Uterus (tissue), 4 donors: ENCODE results near the gene ITIH5. TPM values are rescaled to one million over a fixed set of nuclear protein-coding genes. Genes with fewer than 3 reads are reported as not detected.
A peak's percentile ranks its signal among the peaks of the same experiment; 100 is the strongest.

Source experiments
- DNase-seq, 2 donors: peaks; one replicate each; pipeline ENCODE4 v3.0.0-alpha.2; 2019 to 2020
- H3K27ac ChIP-seq, 2 donors: fragments of 200-600 bp; sonication (generic); 1 replicate in 1 of 2; 2 replicates in 1 of 2; pipeline ENCODE4 v1.5.1; 2016 to 2018
- H3K27me3 ChIP-seq, 2 donors: fragments of 200-600 bp; sonication (generic); one replicate each; pipeline ENCODE4 v1.5.1; 2018 to 2019; ENCODE audit warnings: control low read depth in 1 of 2
- H3K36me3 ChIP-seq, 2 donors: fragments of 200-600 bp; sonication (generic); one replicate each; pipeline ENCODE4 v1.5.1; 2019; ENCODE audit warnings: control low read depth in 1 of 2
- H3K4me1 ChIP-seq, 2 donors: fragments of 200-600 bp; sonication (generic); one replicate each; pipeline ENCODE4 v1.5.1; 2018 to 2019; ENCODE audit warnings: control low read depth in 1 of 2
- H3K4me3 ChIP-seq, 2 donors: fragments of 200-600 bp; sonication (generic); 1 replicate in 1 of 2; 2 replicates in 1 of 2; pipeline ENCODE4 v1.5.1; 2018 to 2019; ENCODE audit warnings: mild to moderate bottlenecking in 1 of 2
- H3K9me3 ChIP-seq, 2 donors: fragments of 200-600 bp; sonication (generic); one replicate each; pipeline ENCODE4 v1.5.1; 2019; ENCODE audit warnings: control low read depth in 1 of 2
- POLR2A ChIP-seq, 2 donors: fragments of 450-650 bp; IDR thresholded peaks; one replicate each; pipeline ENCODE4 v1.6.1; 2016; ENCODE audit warnings: antibody characterized with exemption in 2 of 2, mild to moderate bottlenecking in 1 of 2, moderate library complexity in 1 of 2
- intact Hi-C: fragments of 100-400 bp; cut with DNase I; formaldehyde crosslinking; loops from one replicate; pipeline ENCODE4 v1.15.1; 2023; ENCODE audit warnings: low total_unique reads
- total RNA-seq, 4 donors: library from RNA; depleted of rRNA in 3 of 4; stranded (reverse); fragments of >200 nt in 3 of 4; gene quantifications; one replicate each; pipeline versions ENCODE4 v1.1.0 to v1.2.4, GENCODE V29; 2014 to 2023
- TF ChIP-seq, protein P1 (sequence below), 4 experiments: fragments of 200-600 bp in 2 of 4; fragments of 450-650 bp in 2 of 4; sonication (generic) in 2 of 4; IDR thresholded peaks; one replicate each; pipeline ENCODE4 v1.5.1; 2016 to 2019; ENCODE audit warnings: antibody characterized with exemption in 4 of 4, mild to moderate bottlenecking in 2 of 4, moderate library complexity in 1 of 4
- donor health status: DM: yes; HTN: yes; CAD: no.

The ITIH5 gene
- total RNA-seq, 4 donors from 2014 or later: 8.4 to 32.9 (median 16.9) TPM

DNA sequence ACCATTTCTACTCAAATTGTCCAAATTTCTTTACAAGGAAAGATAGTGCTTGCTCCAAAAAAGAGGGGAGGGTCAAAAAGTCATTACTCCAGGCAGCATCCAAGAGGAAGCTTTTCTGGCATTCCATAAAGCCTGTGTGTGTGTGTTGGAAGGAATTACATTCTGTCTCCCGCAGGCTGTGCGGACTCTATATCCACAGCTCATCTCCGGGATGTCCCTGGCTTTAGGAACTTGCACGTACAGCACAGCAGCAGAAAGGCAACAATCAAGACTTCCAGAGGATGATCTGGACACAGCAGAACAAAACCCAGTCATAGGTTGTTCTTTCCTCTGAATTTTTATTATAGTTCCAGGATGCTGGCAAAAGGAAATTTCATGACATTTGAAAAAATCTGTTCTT lies 94.8 kb downstream of the ITIH5 start:
- TF ChIP-seq, protein P1, sequence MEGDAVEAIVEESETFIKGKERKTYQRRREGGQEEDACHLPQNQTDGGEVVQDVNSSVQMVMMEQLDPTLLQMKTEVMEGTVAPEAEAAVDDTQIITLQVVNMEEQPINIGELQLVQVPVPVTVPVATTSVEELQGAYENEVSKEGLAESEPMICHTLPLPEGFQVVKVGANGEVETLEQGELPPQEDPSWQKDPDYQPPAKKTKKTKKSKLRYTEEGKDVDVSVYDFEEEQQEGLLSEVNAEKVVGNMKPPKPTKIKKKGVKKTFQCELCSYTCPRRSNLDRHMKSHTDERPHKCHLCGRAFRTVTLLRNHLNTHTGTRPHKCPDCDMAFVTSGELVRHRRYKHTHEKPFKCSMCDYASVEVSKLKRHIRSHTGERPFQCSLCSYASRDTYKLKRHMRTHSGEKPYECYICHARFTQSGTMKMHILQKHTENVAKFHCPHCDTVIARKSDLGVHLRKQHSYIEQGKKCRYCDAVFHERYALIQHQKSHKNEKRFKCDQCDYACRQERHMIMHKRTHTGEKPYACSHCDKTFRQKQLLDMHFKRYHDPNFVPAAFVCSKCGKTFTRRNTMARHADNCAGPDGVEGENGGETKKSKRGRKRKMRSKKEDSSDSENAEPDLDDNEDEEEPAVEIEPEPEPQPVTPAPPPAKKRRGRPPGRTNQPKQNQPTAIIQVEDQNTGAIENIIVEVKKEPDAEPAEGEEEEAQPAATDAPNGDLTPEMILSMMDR (IDR thresholded peaks at IDR 0.05): no peak
- no peak for TF ChIP-seq POLR2A (IDR thresholded peaks at IDR 0.05)
- H3K4me3 ChIP-seq: no peak overlapping the region
- H3K27me3 ChIP-seq: no peaks in the 10 kb centered on the region
- H3K9me3 ChIP-seq: no peaks in the 10 kb centered on the region
- DNase-seq: no peak
- no peaks in the 10 kb centered on the region for H3K36me3 ChIP-seq
- no peak overlapping the region for H3K27ac ChIP-seq
- intact Hi-C loops: no loop called here
- no peaks in the 10 kb centered on the region for H3K4me1 ChIP-seq

DNA sequence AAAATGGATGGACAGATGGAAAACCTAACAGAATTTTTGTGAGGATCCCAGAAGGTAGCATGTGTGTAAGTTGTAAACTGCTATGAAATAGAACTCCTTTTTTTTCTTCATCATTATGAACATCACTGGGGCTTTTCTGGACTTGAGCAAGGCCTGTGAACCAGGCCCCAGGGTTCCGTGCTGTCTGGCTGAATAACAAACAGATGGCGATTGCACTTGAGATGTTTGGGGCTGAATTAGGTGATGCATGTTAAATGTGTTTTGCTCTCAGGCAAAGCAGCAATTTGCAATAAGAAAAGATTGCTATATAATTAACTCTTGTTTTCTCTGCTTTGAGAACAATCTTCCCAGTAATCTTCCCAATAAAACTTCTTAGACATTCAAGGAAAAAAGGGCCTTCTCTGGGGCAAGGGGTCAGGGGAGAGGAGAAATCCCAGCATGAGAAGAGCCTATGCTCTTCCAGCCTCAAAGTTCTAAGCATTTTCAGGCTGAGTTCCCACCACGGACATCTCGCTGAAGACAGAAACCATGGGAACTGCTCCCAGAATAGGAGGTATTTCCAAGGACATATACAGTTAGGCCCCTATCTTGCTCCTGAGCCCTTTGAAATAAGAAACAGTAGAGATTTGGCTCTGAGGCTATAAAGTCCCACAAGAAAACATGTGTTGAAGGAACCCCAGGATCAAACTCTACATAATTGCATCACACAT lies 98.7 kb downstream of the ITIH5 start:
- Histone ChIP-seq H3K9me3 (no peaks in the 10 kb centered on the region), H3K4me3 (no peak overlapping the region), H3K27me3 (no peaks in the 10 kb centered on the region), H3K27ac (no peak overlapping the region), H3K4me1 (no peaks in the 10 kb centered on the region), H3K36me3 (no peaks in the 10 kb centered on the region)
- DNase-seq: no peak
- no peak for TF ChIP-seq POLR2A (IDR thresholded peaks at IDR 0.05)
- TF ChIP-seq, protein P1 (IDR thresholded peaks at IDR 0.05): no peak
- intact Hi-C loops: no loop called here

DNA sequence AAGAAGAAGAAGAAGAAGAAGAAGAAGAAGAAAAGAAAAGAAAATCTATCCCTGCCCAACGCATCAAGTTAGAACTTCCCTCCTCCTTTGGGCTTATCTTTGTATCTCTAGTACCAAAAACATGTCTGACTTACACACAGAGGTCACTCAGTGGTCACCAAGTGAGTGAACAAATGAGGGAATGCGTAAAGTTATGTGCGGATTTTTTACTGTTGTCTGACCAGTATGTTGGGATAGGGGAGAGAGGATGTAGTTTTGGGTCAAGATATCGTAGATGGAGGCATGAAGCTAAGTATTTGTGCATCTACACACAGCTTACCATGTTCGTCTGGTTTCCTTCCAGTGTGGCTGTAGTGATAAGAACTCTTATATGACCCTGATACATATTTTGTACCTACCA lies 99.9 kb downstream of the ITIH5 start:
- intact Hi-C loops: no loop called here
- no peak for TF ChIP-seq POLR2A (IDR thresholded peaks at IDR 0.05)
- TF ChIP-seq, protein P1 (IDR thresholded peaks at IDR 0.05): no peak
- Histone ChIP-seq H3K36me3 (no peaks in the 10 kb centered on the region), H3K4me3 (no peak overlapping the region), H3K27me3 (no peaks in the 10 kb centered on the region), H3K9me3 (no peaks in the 10 kb centered on the region), H3K27ac (no peak overlapping the region), H3K4me1 (no peaks in the 10 kb centered on the region)
- no peak for DNase-seq

DNA sequence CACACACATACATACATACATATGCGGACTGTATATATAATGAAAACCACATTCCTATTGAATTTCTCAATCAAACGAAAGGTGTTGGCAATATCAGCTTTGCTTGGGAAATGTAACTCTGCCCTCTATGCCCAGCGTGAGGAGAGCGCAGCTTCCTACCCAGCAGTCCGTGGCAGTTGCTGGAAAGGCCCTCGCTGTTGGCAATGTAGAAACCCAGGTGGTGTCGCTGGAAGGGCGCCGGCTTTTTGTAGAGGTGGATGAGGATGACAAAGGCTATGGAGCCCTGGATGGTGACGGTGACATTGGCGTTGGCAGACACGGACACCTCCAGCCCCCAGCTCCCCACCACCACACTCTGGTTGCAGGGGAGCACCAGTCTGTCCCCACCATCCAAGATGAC lies 100.9 kb downstream of the ITIH5 start:
- Histone ChIP-seq H3K36me3 (no peaks in the 10 kb centered on the region), H3K4me3 (no peak overlapping the region), H3K4me1 (peaks cover 0 to 6% of the 10 kb centered on the region in 2 donors), H3K27ac (no peak overlapping the region), H3K9me3 (no peaks in the 10 kb centered on the region), H3K27me3 (no peaks in the 10 kb centered on the region)
- TF ChIP-seq, protein P1 (IDR thresholded peaks at IDR 0.05): no peak
- TF ChIP-seq POLR2A (IDR thresholded peaks at IDR 0.05): no peak
- no peak for DNase-seq
- intact Hi-C loops: no loop called here

DNA sequence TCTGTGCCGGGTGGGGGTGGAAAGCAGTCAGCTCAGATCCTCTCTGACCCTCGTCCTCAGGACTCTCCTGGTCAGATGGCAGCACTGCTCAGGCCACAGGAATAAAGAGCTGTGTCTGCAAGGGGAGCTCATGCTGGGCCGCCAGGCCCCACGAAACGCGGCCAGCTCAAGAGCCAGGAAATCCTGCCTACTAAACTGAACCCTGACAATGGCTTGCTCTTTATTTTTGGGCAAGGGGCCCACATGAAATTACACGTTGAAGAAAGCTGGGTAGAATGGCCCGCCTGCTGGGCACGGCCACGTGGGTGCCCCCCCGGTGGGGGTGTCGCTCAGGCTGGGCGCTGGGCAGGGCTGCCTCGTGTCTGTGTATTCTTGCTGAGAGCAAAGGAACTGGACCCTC lies 103.0 kb downstream of the ITIH5 start:
- Histone ChIP-seq H3K4me3 (no peak overlapping the region), H3K27me3 (no peaks in the 10 kb centered on the region), H3K36me3 (no peaks in the 10 kb centered on the region), H3K4me1 (peaks cover 0 to 8% of the 10 kb centered on the region in 2 donors), H3K9me3 (no peaks in the 10 kb centered on the region), H3K27ac (peak overlapping the region in 1 of 2 donors; percentile 20)
- intact Hi-C loops: no loop called here
- DNase-seq: no peak
- TF ChIP-seq, protein P1 (IDR thresholded peaks at IDR 0.05): no peak
- TF ChIP-seq POLR2A (IDR thresholded peaks at IDR 0.05): no peak
